H1 (cell line): ENCODE measurements around the gene MICOS13. TPM values are rescaled to one million over a fixed set of nuclear protein-coding genes. Genes with fewer than 3 reads are reported as not detected.

Experiments
- CTCF ChIA-PET: fragments of 300-600 bp; sonication (Branson Sonifier 250); formaldehyde crosslinking; loops from one replicate; lab custom pipeline; 2021; ENCODE audit not compliant: partially characterized antibody; lab: Charles Lee
- POLR2A ChIA-PET: fragments of 300-600 bp; sonication (Branson Sonifier 250); formaldehyde crosslinking; loops from one replicate; lab custom pipeline; 2021; ENCODE audit warnings: inconsistent platforms; ENCODE audit not compliant: partially characterized antibody; lab: Charles Lee
- DNase-seq, 2 experiments: peaks; one replicate each; pipeline versions ENCODE4 v3.0.0 to v3.0.0-alpha.2; 2010 to 2022; ENCODE audit warnings: low spot score in 2 of 2, low read depth in 1 of 2, mixed read lengths in 1 of 2
- FAIRE-seq: peaks from 2 replicates; lab custom pipeline; 2011; peaks lifted over from hg19 to GRCh38; lab: Jason Lieb, UNC
- H2AFZ ChIP-seq: 2 replicates; pipeline ENCODE4 v1.8.1; 2012; ENCODE audit warnings: low read length, inconsistent platforms
- H2AK5ac ChIP-seq: 2 replicates; pipeline ENCODE4 v1.6.1; 2013; ENCODE audit warnings: low read depth, low read length
- H2BK120ac ChIP-seq: replicated peaks from 2 replicates; pipeline ENCODE3; 2013; ENCODE audit warnings: low read depth, low read length, inconsistent platforms
- H2BK12ac ChIP-seq: 2 replicates; pipeline ENCODE4 v1.6.1; 2013; ENCODE audit warnings: low read depth, low read length
- H2BK15ac ChIP-seq: 2 replicates; pipeline ENCODE4 v1.6.1; 2013; ENCODE audit warnings: low read length
- H2BK20ac ChIP-seq: 2 replicates; pipeline ENCODE4 v1.6.1; 2013; ENCODE audit warnings: low read length
- H2BK5ac ChIP-seq: 2 replicates; pipeline ENCODE4 v1.6.1; 2013; ENCODE audit warnings: low read depth, low read length
- H3K14ac ChIP-seq: 2 replicates; pipeline ENCODE4 v1.6.1; 2013; ENCODE audit warnings: inconsistent platforms; ENCODE audit not compliant: insufficient read length
- H3K18ac ChIP-seq: 2 replicates; pipeline ENCODE4 v1.6.1; 2013; ENCODE audit warnings: low read length; ENCODE audit errors: extremely low read depth
- H3K23ac ChIP-seq: 2 replicates; pipeline ENCODE4 v1.6.1; 2013; ENCODE audit warnings: inconsistent platforms; ENCODE audit not compliant: insufficient read length
- H3K23me2 ChIP-seq: 2 replicates; pipeline ENCODE4 v1.6.1; 2013; ENCODE audit warnings: low read depth, low read length
- H3K27ac ChIP-seq: 2 replicates; pipeline ENCODE4 v1.6.1; 2011; ENCODE audit warnings: low read depth, low read length, inconsistent platforms
- H3K27me3 ChIP-seq, 4 experiments: replicated peaks in 1 of 4; 1 replicate in 1 of 4; 2 replicates in 3 of 4; pipeline versions ENCODE4 v1.6.1 to v1.8.1; 2011 to 2013; ENCODE audit warnings: low read length in 3 of 4, mild to moderate bottlenecking in 3 of 4, inconsistent platforms in 2 of 4, mixed read lengths in 2 of 4, moderate library complexity in 1 of 4; ENCODE audit not compliant: control insufficient read depth in 3 of 4, insufficient read depth in 3 of 4; ENCODE audit errors: extremely low read depth in 1 of 4
- H3K36me3 ChIP-seq, 4 experiments: 2 replicates each; pipeline versions ENCODE4 v1.6.1 to v1.8.1; 2011 to 2013; ENCODE audit warnings: mild to moderate bottlenecking in 4 of 4, low read length in 3 of 4, moderate library complexity in 2 of 4, control low read depth in 1 of 4, inconsistent platforms in 1 of 4; ENCODE audit not compliant: insufficient read depth in 4 of 4, control insufficient read depth in 2 of 4
- H3K4ac ChIP-seq: replicated peaks from 2 replicates; pipeline ENCODE3; 2013; ENCODE audit warnings: low read length, low read depth, mixed read lengths, inconsistent platforms; ENCODE audit not compliant: insufficient read length
- H3K4me1 ChIP-seq, 4 experiments: replicated peaks in 1 of 4; 1 replicate in 1 of 4; 2 replicates in 3 of 4; pipeline versions ENCODE4 v1.6.1 to v1.8.1; 2011 to 2013; ENCODE audit warnings: low read length in 3 of 4, inconsistent platforms in 2 of 4, mixed read lengths in 1 of 4; ENCODE audit not compliant: insufficient read depth in 4 of 4, control insufficient read depth in 3 of 4
- H3K4me2 ChIP-seq, 2 experiments: 2 replicates each; pipeline versions ENCODE4 v1.6.1 to v1.8.1; 2011 to 2013; ENCODE audit warnings: low read depth in 2 of 2, low read length in 2 of 2, control low read depth in 1 of 2, inconsistent platforms in 1 of 2, mild to moderate bottlenecking in 1 of 2; ENCODE audit not compliant: insufficient read depth in 1 of 2
- H3K4me3 ChIP-seq, 4 experiments: fragments of 200-600, 300-600 bp in 1 of 4; sonication (generic), shearing (Covaris generic), sonication (Bioruptor Twin) in 1 of 4; 2 replicates each; pipeline versions ENCODE4 v1.5.1 to v1.8.1; 2011 to 2016; ENCODE audit warnings: low read length in 4 of 4, low read depth in 3 of 4, control low read depth in 2 of 4, inconsistent platforms in 2 of 4, mild to moderate bottlenecking in 2 of 4, mixed read lengths in 1 of 4, moderate library complexity in 1 of 4; ENCODE audit not compliant: insufficient read depth in 2 of 4; ENCODE audit errors: extremely low read depth in 1 of 4
- H3K56ac ChIP-seq: replicated peaks from 2 replicates; pipeline ENCODE3; 2013; ENCODE audit warnings: low read depth, mild to moderate bottlenecking, mixed read lengths, low read length, inconsistent platforms; ENCODE audit not compliant: insufficient read length
- H3K79me1 ChIP-seq: 2 replicates; pipeline ENCODE4 v1.6.1; 2013; ENCODE audit warnings: low read depth, low read length, control low read depth
- H3K79me2 ChIP-seq, 2 experiments: 2 replicates each; pipeline versions ENCODE4 v1.6.1 to v1.8.1; 2012 to 2013; ENCODE audit warnings: low read length in 2 of 2, mild to moderate bottlenecking in 2 of 2, inconsistent platforms in 1 of 2; ENCODE audit not compliant: insufficient read depth in 2 of 2, control insufficient read depth in 1 of 2
- H3K9ac ChIP-seq, 4 experiments: replicated peaks in 1 of 4; 1 replicate in 1 of 4; 2 replicates in 3 of 4; pipeline versions ENCODE4 v1.6.1 to v1.8.1; 2011 to 2013; ENCODE audit warnings: low read depth in 3 of 4, low read length in 3 of 4, control low read depth in 2 of 4, mild to moderate bottlenecking in 2 of 4, moderate library complexity in 2 of 4, inconsistent platforms in 1 of 4; ENCODE audit errors: extremely low read depth in 1 of 4
- H3K9me3 ChIP-seq, 2 experiments: 2 replicates each; pipeline versions ENCODE4 v1.6.1 to v1.8.1; 2012 to 2013; ENCODE audit warnings: mild to moderate bottlenecking in 2 of 2, moderate library complexity in 2 of 2, control low read depth in 1 of 2, inconsistent platforms in 1 of 2, low read depth in 1 of 2, low read length in 1 of 2, mixed read lengths in 1 of 2; ENCODE audit not compliant: insufficient read depth in 2 of 2
- H4K20me1 ChIP-seq, 2 experiments: replicated peaks in 1 of 2; 2 replicates each; pipeline versions ENCODE3 to v1.8.1; 2011 to 2013; ENCODE audit warnings: inconsistent platforms in 2 of 2, low read length in 2 of 2, mild to moderate bottlenecking in 1 of 2; ENCODE audit not compliant: insufficient read depth in 2 of 2, control insufficient read depth in 1 of 2
- H4K5ac ChIP-seq: 2 replicates; pipeline ENCODE4 v1.6.1; 2013; ENCODE audit warnings: low read length, low read depth, mixed read lengths, inconsistent platforms; ENCODE audit not compliant: insufficient read length
- H4K8ac ChIP-seq: 2 replicates; pipeline ENCODE4 v1.8.0; 2013; ENCODE audit warnings: mild to moderate bottlenecking, moderate library complexity, low read length, inconsistent platforms; ENCODE audit not compliant: insufficient read depth; ENCODE audit errors: extremely low read depth
- H4K91ac ChIP-seq: replicated peaks from 2 replicates; pipeline ENCODE3; 2013; ENCODE audit warnings: low read length, mixed read lengths, inconsistent platforms; ENCODE audit not compliant: insufficient read length
- CEBPB ChIP-seq: IDR thresholded peaks from 2 replicates; pipeline ENCODE4 v1.6.1; 2012; ENCODE audit warnings: low read depth, low read length
- JUND ChIP-seq: IDR thresholded peaks from 2 replicates; pipeline ENCODE4 v1.6.1; 2011; ENCODE audit warnings: mild to moderate bottlenecking, improper control_type of control experiment, low read length
- KDM4A ChIP-seq: IDR thresholded peaks from one replicate; pipeline ENCODE4 v1.7.1; 2012; ENCODE audit warnings: low read depth, mild to moderate bottlenecking, moderate library complexity, low read length, inconsistent platforms; ENCODE audit not compliant: severe bottlenecking
- KDM5A ChIP-seq: fragments of 200-600 bp; IDR thresholded peaks from 2 replicates; pipeline ENCODE4 v1.7.1; 2012; ENCODE audit warnings: mild to moderate bottlenecking, low read length, inconsistent platforms, mixed read lengths
- MAFK ChIP-seq: IDR thresholded peaks from 2 replicates; pipeline ENCODE4 v1.6.1; 2012; ENCODE audit warnings: low read depth, mild to moderate bottlenecking, improper control_type of control experiment, low read length
- RNF2 ChIP-seq: fragments of 200-900, 300-1000 bp; sonication (generic); IDR thresholded peaks from 2 replicates; pipeline ENCODE4 v1.7.1; 2016; ENCODE audit warnings: borderline replicate concordance, low read depth, mild to moderate bottlenecking, antibody characterized with exemption, low read length; ENCODE audit not compliant: poor library complexity, severe bottlenecking; ENCODE audit errors: missing control alignments
- WGBS, 2 experiments: shearing (Covaris generic) in 1 of 2; methylation state at CpG; one replicate each; pipeline versions ENCODE4 v1.1.6 to v1.1.7; 2013 to 2015; ENCODE audit warnings: low lambda C conversion rate in 2 of 2, mixed read lengths in 2 of 2, inconsistent platforms in 1 of 2, low coverage in 1 of 2, missing lambda C conversion rate in 1 of 2; ENCODE audit not compliant: insufficient replicate concordance in 2 of 2, insufficient coverage in 1 of 2, insufficient read length in 1 of 2; ENCODE audit errors: extremely low coverage in 1 of 2, missing lambda C conversion rate in 1 of 2; 5-methylcytosine and 5-hydroxymethylcytosine counted together
- polyA plus RNA-seq, 7 experiments: library from polyadenylated mRNA; depleted of rRNA in 3 of 7; stranded (reverse) in 5 of 7; unstranded in 2 of 7; fragments of >200 nt in 5 of 7; fragments of 200-250 nt in 2 of 7; gene quantifications; 1 replicate in 5 of 7; 2 replicates in 1 of 7; 4 replicates in 1 of 7; pipeline versions ENCODE4 v1.2.1 to v1.2.3, GENCODE V29; 2011 to 2013; ENCODE audit warnings: missing spikeins in 2 of 7, mixed read lengths in 2 of 7
- total RNA-seq: library from RNA; stranded (reverse); fragmentation: NEBNext Ultra II Directional; extraction: Animal tissue kit (Norgen Biotek cat#: 25700); gene quantifications from 2 replicates; pipeline ENCODE4 v1.2.1, GENCODE V29; 2021

Gene MICOS13
- total and polyA plus RNA-seq, 2 of the 8 experiments (the other 6 are each of a cell fraction or from before 2014, with no cell fraction given) = 17.3 to 36.1 TPM

- Histone ChIP-seq H2BK120ac (no peak overlapping the region), H3K9ac (no peak overlapping the region), H3K4me2 (no peak overlapping the region), H3K79me1 (peaks cover 1% of the 10 kb centered on the region; the same call in 1 of the 2 replicates), H2BK5ac (no peak overlapping the region), H2BK20ac (no peak overlapping the region)
- 89% methylated on average over 5 of the region's 5 CpGs; no CpG with 5 or more reads in 1 of the 2 experiments for WGBS, 2 experiments
- TF ChIP-seq MAFK (no peak), RNF2 (no peak), KDM5A (no peak), JUND (no peak), CEBPB (no peak), KDM4A (no peak)
- TF ChIP-seq, all 59 proteins: peak for 0
- Histone ChIP-seq H4K91ac (no peak overlapping the region), H4K8ac (no peak overlapping the region), H2BK12ac (no peak overlapping the region), H2BK15ac (no peak overlapping the region), H3K14ac (no peak overlapping the region), H3K18ac (no peak overlapping the region), H3K23me2 (peaks cover 8% of the 10 kb centered on the region; the same call in 1 of the 2 replicates), H4K5ac (no peak overlapping the region), H3K79me2 (no peaks in the 10 kb centered on the region), H2AFZ (no peak overlapping the region), H3K27me3 (no peaks in the 10 kb centered on the region), H3K56ac (no peak overlapping the region), H3K4ac (no peak overlapping the region), H3K4me1 (peaks cover 0 to 3% (median under 1%) of the 10 kb centered on the region in 4 experiments; a peak in 3 of 7 replicates), H3K4me3 (no peak overlapping the region), H2AK5ac (no peak overlapping the region), H3K9me3 (no peaks in the 10 kb centered on the region), H3K23ac (no peak overlapping the region), H3K36me3 (peaks cover 0 to 3% (median 3%) of the 10 kb centered on the region in 4 experiments; a peak in 4 of 8 replicates), H3K27ac (no peak overlapping the region), H4K20me1 (peaks cover 0 to 3% of the 10 kb centered on the region in 2 experiments)
- ChIA-PET CTCF (interaction anchor here (0.8 kb wide), 1 partner anchor 13 kb away, joined by 3 read pairs; no protein-coding TSS in a partner anchor), POLR2A (interaction anchor here (1.0 to 4.1 kb wide), 3 partner anchors 12 to 52 kb away, joined by 3 to 51 read pairs (median 8); partner anchors contain the start of genes RPL36, SAFB and SAFB2)
- FAIRE-seq = no peak
- no peak for DNase-seq
Observed at GRCh38 chr19:5674714-5675113, 5.6 kb downstream of the MICOS13 start.
